ENCODE data around the gene RNF148. TPM values are rescaled to one million over a fixed set of nuclear protein-coding genes. Genes with fewer than 3 reads are reported as not detected.

RNF148 gene
- total RNA-seq, 4 donors from 2014 or later, result 3.4 to 7.4 (median 4.8) TPM

DNA sequence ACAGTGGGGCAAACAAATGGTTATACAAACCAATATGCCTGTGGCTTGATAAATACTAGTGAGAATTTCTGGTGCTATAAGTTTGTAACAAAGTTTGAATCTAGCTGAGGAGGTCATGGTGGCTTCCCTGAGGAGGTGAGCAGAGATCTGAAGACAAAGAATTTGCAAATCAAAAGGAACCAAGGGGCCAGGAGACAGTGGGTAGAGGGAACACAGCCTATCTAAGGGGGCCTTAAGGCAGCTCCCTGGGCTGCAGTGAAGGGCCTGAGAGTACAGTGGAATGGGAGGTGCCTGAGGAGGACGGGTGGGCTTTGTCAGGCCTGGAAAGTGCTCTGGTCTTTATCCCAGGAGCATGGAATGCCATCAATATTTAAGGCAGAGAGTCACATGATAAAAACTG, 25.6 kb downstream of the RNF148 start:
- H3K9me3 ChIP-seq, result no peaks in the 10 kb centered on the region
- H3K4me1 ChIP-seq, result peaks cover 0 to 5% of the 10 kb centered on the region in 2 donors
- H3K4me3 ChIP-seq, result no peak overlapping the region
- no peak for DNase-seq
- TF ChIP-seq, protein P1, sequence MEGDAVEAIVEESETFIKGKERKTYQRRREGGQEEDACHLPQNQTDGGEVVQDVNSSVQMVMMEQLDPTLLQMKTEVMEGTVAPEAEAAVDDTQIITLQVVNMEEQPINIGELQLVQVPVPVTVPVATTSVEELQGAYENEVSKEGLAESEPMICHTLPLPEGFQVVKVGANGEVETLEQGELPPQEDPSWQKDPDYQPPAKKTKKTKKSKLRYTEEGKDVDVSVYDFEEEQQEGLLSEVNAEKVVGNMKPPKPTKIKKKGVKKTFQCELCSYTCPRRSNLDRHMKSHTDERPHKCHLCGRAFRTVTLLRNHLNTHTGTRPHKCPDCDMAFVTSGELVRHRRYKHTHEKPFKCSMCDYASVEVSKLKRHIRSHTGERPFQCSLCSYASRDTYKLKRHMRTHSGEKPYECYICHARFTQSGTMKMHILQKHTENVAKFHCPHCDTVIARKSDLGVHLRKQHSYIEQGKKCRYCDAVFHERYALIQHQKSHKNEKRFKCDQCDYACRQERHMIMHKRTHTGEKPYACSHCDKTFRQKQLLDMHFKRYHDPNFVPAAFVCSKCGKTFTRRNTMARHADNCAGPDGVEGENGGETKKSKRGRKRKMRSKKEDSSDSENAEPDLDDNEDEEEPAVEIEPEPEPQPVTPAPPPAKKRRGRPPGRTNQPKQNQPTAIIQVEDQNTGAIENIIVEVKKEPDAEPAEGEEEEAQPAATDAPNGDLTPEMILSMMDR (IDR thresholded peaks at IDR 0.05), result no peak
- TF ChIP-seq POLR2A (IDR thresholded peaks at IDR 0.05), result no peak
- intact Hi-C loops (cut with DNase I; ENCODE audit: low total_unique reads), result no loop called here
- no peaks in the 10 kb centered on the region for H3K27me3 ChIP-seq
- H3K36me3 ChIP-seq, result no peaks in the 10 kb centered on the region
- no peak overlapping the region for H3K27ac ChIP-seq

DNA sequence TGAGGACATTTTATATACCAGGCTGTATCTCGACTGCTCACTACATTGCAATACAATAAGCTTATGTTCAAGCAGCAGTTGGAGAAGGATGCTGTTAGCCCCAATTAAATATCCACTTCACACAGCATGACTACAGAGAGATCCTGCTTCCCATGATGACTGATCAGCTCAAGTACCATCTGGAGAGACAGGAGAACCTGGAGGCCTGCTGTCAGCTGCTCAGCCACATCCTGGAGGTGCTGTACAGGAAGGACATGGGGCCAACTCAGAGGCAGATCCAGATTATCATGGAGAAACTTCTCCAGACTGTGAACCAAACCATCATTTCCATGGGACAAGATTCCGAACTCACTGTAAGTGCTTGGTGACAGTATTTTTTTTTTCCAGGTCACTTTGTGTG, 26.3 kb downstream of the RNF148 start:
- Histone ChIP-seq H3K9me3 (no peaks in the 10 kb centered on the region), H3K27me3 (no peaks in the 10 kb centered on the region), H3K4me3 (no peak overlapping the region), H3K36me3 (no peaks in the 10 kb centered on the region), H3K27ac (no peak overlapping the region), H3K4me1 (peaks cover 0 to 5% of the 10 kb centered on the region in 2 donors)
- DNase-seq, result no peak
- no peak for TF ChIP-seq POLR2A (IDR thresholded peaks at IDR 0.05)
- TF ChIP-seq, protein P1 (IDR thresholded peaks at IDR 0.05), result no peak
- intact Hi-C loops (cut with DNase I; ENCODE audit: low total_unique reads), result no loop called here

DNA sequence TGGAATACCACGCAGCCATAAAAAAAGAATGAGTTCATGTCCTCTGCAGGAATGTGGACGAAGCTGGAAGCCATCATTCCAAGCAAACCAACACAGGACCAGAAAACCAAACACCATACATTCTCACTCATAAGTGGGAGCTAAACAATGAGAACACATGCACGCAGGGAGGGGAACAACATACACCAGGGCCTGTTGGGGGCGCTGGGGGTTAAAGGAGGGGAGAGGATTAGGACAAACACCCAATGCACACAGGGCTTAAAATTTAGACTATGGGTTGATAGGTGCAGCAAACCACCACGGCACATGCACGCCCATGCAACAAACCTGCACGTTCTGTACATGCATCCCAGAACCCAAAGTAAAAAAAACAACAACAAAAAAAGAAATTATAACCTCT, 27.1 kb downstream of the RNF148 start:
- H3K9me3 ChIP-seq, result no peaks in the 10 kb centered on the region
- intact Hi-C loops (cut with DNase I; ENCODE audit: low total_unique reads), result no loop called here
- TF ChIP-seq, protein P1 (IDR thresholded peaks at IDR 0.05), result no peak
- TF ChIP-seq POLR2A (IDR thresholded peaks at IDR 0.05), result no peak
- no peak overlapping the region for H3K27ac ChIP-seq
- H3K27me3 ChIP-seq, result no peaks in the 10 kb centered on the region
- no peak for DNase-seq
- no peaks in the 10 kb centered on the region for H3K36me3 ChIP-seq
- peaks cover 0 to 5% of the 10 kb centered on the region in 2 donors for H3K4me1 ChIP-seq
- no peak overlapping the region for H3K4me3 ChIP-seq

DNA sequence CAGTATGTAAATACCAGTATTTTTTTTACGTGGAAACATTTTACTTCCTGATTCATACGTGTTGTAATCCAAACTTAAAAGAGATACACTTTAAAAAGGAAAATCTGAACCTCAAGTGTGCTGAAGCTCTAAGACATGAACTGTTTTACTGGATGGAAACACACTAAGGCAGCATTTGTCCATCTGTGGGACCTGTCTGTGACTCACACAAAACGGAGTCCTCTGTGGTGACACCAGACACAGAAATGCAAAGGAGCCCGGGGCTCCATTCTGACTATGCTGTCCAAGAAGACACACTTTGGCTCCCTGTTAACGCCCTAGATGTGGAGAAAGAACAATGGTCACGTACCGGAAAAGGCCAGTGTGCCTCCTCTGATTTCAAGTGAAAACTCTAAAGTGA, 27.7 kb downstream of the RNF148 start:
- TF ChIP-seq, protein P1 (IDR thresholded peaks at IDR 0.05), result no peak
- no peak for TF ChIP-seq POLR2A (IDR thresholded peaks at IDR 0.05)
- Histone ChIP-seq H3K36me3 (no peaks in the 10 kb centered on the region), H3K27me3 (no peaks in the 10 kb centered on the region), H3K27ac (peak overlapping the region in 1 of 2 donors; percentile 46), H3K9me3 (no peaks in the 10 kb centered on the region), H3K4me1 (peaks cover 0 to 5% of the 10 kb centered on the region in 2 donors), H3K4me3 (no peak overlapping the region)
- no peak for DNase-seq
- intact Hi-C loops (cut with DNase I; ENCODE audit: low total_unique reads), result no loop called here

DNA sequence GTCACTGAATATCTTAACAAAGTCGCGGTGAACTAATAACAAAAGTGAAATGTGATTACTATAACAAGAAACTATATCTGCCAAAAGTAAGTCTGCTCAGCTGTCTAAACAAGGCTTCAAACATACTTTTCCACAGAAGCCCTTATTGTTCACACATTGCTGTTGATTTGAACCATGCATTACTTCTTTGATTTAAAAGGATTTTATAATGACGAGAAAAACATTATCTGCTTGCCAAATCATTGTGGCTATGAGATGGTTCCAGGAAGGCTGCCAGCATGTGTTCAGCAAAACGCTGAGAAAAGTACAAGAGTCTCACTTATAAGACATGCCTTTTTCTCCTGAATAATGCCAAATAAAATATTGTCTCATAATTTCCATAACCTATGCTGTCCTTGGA, 28.2 kb downstream of the RNF148 start:
- intact Hi-C loops (cut with DNase I; ENCODE audit: low total_unique reads), result no loop called here
- Histone ChIP-seq H3K27ac (peak overlapping the region in 1 of 2 donors; percentile 46), H3K9me3 (no peaks in the 10 kb centered on the region), H3K4me1 (peaks cover 0 to 5% of the 10 kb centered on the region in 2 donors), H3K36me3 (no peaks in the 10 kb centered on the region), H3K27me3 (no peaks in the 10 kb centered on the region), H3K4me3 (no peak overlapping the region)
- DNase-seq, result no peak
- TF ChIP-seq, protein P1 (IDR thresholded peaks at IDR 0.05), result no peak
- TF ChIP-seq POLR2A (IDR thresholded peaks at IDR 0.05), result no peak
